PFSK-1 (cell line): ENCODE measurements around the gene EFNA5.

Experiments
- FOXP2 ChIP-seq: optimal IDR thresholded peaks from 2 replicates; pipeline ENCODE3; 2011; ENCODE audit warnings: borderline replicate concordance, control low read depth, inconsistent platforms; ENCODE audit not compliant: insufficient read depth; ENCODE audit errors: extremely low read length, extremely low read depth
- POLR2AphosphoS5 ChIP-seq: IDR thresholded peaks from 2 replicates; pipeline ENCODE4 v1.6.1; 2012; ENCODE audit warnings: low read depth, mild to moderate bottlenecking, control low read depth, low read length, moderate library complexity
- REST ChIP-seq, 2 experiments: IDR thresholded peaks; 2 replicates each; pipeline versions ENCODE4 v1.6.1 to v1.8.0; 2011 to 2012; ENCODE audit warnings: low read depth in 2 of 2, low read length in 2 of 2, control low read depth in 1 of 2, inconsistent platforms in 1 of 2, mild to moderate bottlenecking in 1 of 2, moderate library complexity in 1 of 2; ENCODE audit not compliant: insufficient read depth in 1 of 2
- SIN3A ChIP-seq: IDR thresholded peaks from 2 replicates; pipeline ENCODE4 v1.6.1; 2012; ENCODE audit warnings: mild to moderate bottlenecking, low read length, moderate library complexity, borderline replicate concordance; ENCODE audit not compliant: insufficient read depth
- TAF1 ChIP-seq: IDR thresholded peaks from 2 replicates; pipeline ENCODE4 v1.6.1; 2012; ENCODE audit warnings: low read length, control low read depth, borderline replicate concordance; ENCODE audit not compliant: insufficient read depth

The EFNA5 gene

GRCh38 chr5:107456281-107456715 lies 214.4 kb downstream of the EFNA5 start:
- TF ChIP-seq SIN3A (no peak), TAF1 (no peak), REST (IDR thresholded peaks at IDR 0.05; ENCODE audit: insufficient read depth in 1 of 2, low read depth in 2 of 2, low read length in 2 of 2) (no peak)

- TF ChIP-seq TAF1, result no peak
- TF ChIP-seq FOXP2, result no peak
- no peak for TF ChIP-seq REST (IDR thresholded peaks at IDR 0.05; ENCODE audit: insufficient read depth in 1 of 2, low read depth in 2 of 2, low read length in 2 of 2)
- no peak for TF ChIP-seq POLR2AphosphoS5
- TF ChIP-seq SIN3A, result no peak
Measured at GRCh38 chr5:107455111-107455544, 215.6 kb downstream of the EFNA5 start.

- no peak for TF ChIP-seq TAF1
- TF ChIP-seq REST (IDR thresholded peaks at IDR 0.05; ENCODE audit: insufficient read depth in 1 of 2, low read depth in 2 of 2, low read length in 2 of 2), result no peak
- no peak for TF ChIP-seq POLR2AphosphoS5
- TF ChIP-seq FOXP2, result no peak
- no peak for TF ChIP-seq SIN3A
Measured at GRCh38 chr5:107451028-107451427, 219.7 kb downstream of the EFNA5 start.

- no peak for TF ChIP-seq SIN3A
- TF ChIP-seq POLR2AphosphoS5, result no peak
- no peak for TF ChIP-seq FOXP2
- no peak for TF ChIP-seq TAF1
- TF ChIP-seq REST (IDR thresholded peaks at IDR 0.05; ENCODE audit: insufficient read depth in 1 of 2, low read depth in 2 of 2, low read length in 2 of 2), result no peak
Measured at GRCh38 chr5:107450531-107450930, 220.2 kb downstream of the EFNA5 start.

- no peak for TF ChIP-seq FOXP2
- no peak for TF ChIP-seq TAF1
- no peak for TF ChIP-seq REST (IDR thresholded peaks at IDR 0.05; ENCODE audit: insufficient read depth in 1 of 2, low read depth in 2 of 2, low read length in 2 of 2)
- no peak for TF ChIP-seq SIN3A
- no peak for TF ChIP-seq POLR2AphosphoS5
Measured at GRCh38 chr5:107449369-107449768, 221.4 kb downstream of the EFNA5 start.
